Uterus (tissue), 2 donors: Measurements from ENCODE around the gene IL17A.

Experiments
- CTCF ChIP-seq, 4 experiments: fragments of 200-600 bp in 2 of 4; fragments of 450-650 bp in 2 of 4; sonication (generic) in 2 of 4; IDR thresholded peaks; one replicate each; pipeline ENCODE4 v1.5.1; 2016 to 2019; ENCODE audit warnings: antibody characterized with exemption in 4 of 4, mild to moderate bottlenecking in 2 of 4, moderate library complexity in 1 of 4
- POLR2A ChIP-seq, 2 donors: fragments of 450-650 bp; IDR thresholded peaks; one replicate each; pipeline ENCODE4 v1.6.1; 2016; ENCODE audit warnings: antibody characterized with exemption in 2 of 2, mild to moderate bottlenecking in 1 of 2, moderate library complexity in 1 of 2

DNA sequence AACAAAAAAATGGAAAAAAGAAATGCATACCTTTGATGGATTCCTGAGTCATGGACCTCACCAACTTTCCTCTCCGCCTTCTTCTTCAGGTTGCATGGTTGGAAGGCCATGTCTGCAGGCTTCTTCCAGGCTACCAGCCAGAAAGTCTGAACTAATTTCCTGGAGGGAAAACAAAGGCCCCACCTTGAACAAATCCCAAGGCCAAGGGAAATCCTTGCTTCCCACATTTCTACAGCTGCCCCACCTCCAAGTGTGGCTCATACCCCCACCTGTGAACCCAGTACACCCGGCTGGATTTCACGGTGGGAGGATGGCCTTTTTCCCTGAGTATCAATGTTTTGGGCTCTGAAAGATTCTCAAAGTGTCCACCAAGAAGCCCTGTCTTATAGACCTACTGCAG, 22.4 kb downstream of the IL17A start:
- TF ChIP-seq POLR2A (IDR thresholded peaks at IDR 0.05) (no peak), CTCF (IDR thresholded peaks at IDR 0.05) (no peak)
